HCT116 (cell line): ENCODE results near the gene NHSL2. TPM values are rescaled to one million over a fixed set of nuclear protein-coding genes. Genes with fewer than 3 reads are reported as not detected.

Experiments used
- ATAC-seq: fragments of 200-7000 bp; cut with Tn5 transposase; 2 replicates; pipeline ENCODE4 v1.9.1; 2020; ENCODE audit warnings: mild to moderate bottlenecking, moderate library complexity
- BruUV-seq: library from RNA; stranded (reverse); fragments of 400-500 nt; replicated peaks from 2 replicates; lab custom pipeline; 2021; lab: Mats Ljungman, UMichigan
- CTCF ChIA-PET: fragments of 300-600 bp; sonication (Branson Sonifier 250); formaldehyde crosslinking; loops from one replicate; lab custom pipeline; 2021; ENCODE audit warnings: antibody characterized with exemption; lab: Charles Lee
- POLR2A ChIA-PET: fragments of 300-600, 350-600 bp; sonication (Branson Sonifier 250); formaldehyde crosslinking; loops from one replicate; lab custom pipeline; 2021; ENCODE audit warnings: antibody characterized with exemption; lab: Charles Lee
- RAD21 ChIA-PET, 2 experiments: fragments of 300-600 bp; sonication (Branson Sonifier 250); formaldehyde crosslinking; loops; one replicate each; lab custom pipeline; 2023; ENCODE audit warnings: low total read pairs in 2 of 2; ENCODE audit not compliant: uncharacterized antibody in 2 of 2, unreplicated experiment in 2 of 2, low non-redundant PET in 1 of 2; lab: Charles Lee
- DNase-seq: peaks from one replicate; pipeline ENCODE4 v3.0.0-alpha.2; 2010; ENCODE audit warnings: low read depth, low spot score
- H2AFZ ChIP-seq: fragments of 200-600 bp; shearing (Covaris generic), sonication (generic); 2 replicates; pipeline ENCODE4 v1.6.1; 2017; ENCODE audit warnings: low read depth, mixed run types, mixed read lengths, antibody characterized with exemption, low read length; ENCODE audit not compliant: poor library complexity, severe bottlenecking
- H3K27ac ChIP-seq: 2 replicates; pipeline ENCODE4 v1.5.1; 2012; ENCODE audit warnings: low read depth, low read length
- H3K27me3 ChIP-seq: fragments of 200-600 bp; sonication (generic); 2 replicates; pipeline ENCODE4 v1.6.1; 2016; ENCODE audit warnings: mixed run types, low read length, mixed read lengths; ENCODE audit not compliant: insufficient read depth
- H3K36me3 ChIP-seq, 2 experiments: fragments of 200-500 bp in 1 of 2; fragments of 200-600 bp in 1 of 2; sonication (Bioruptor generic) in 1 of 2; sonication (generic) in 1 of 2; 2 replicates each; pipeline versions ENCODE4 v1.5.1 to v1.6.1; 2014 to 2016; ENCODE audit warnings: low read length in 2 of 2, inconsistent platforms in 1 of 2, mixed read lengths in 1 of 2, mixed run types in 1 of 2; ENCODE audit not compliant: insufficient read depth in 2 of 2, control insufficient read depth in 1 of 2
- H3K4me1 ChIP-seq, 2 experiments: fragments of 200-600 bp in 1 of 2; sonication (generic) in 1 of 2; 2 replicates each; pipeline versions ENCODE4 v1.5.1 to v1.6.1; 2012 to 2017; ENCODE audit warnings: low read length in 2 of 2, inconsistent platforms in 1 of 2, mild to moderate bottlenecking in 1 of 2, mixed read lengths in 1 of 2, mixed run types in 1 of 2, moderate library complexity in 1 of 2; ENCODE audit not compliant: insufficient read depth in 2 of 2, control insufficient read depth in 1 of 2
- H3K4me2 ChIP-seq: fragments of 200-600 bp; sonication (generic); 2 replicates; pipeline ENCODE4 v1.6.1; 2017; ENCODE audit warnings: mixed run types, low read length, mixed read lengths
- H3K4me3 ChIP-seq, 2 experiments: fragments of 200-600 bp in 1 of 2; sonication (generic) in 1 of 2; replicated peaks in 1 of 2; 2 replicates each; pipeline ENCODE4 v1.5.1; 2011 to 2016; ENCODE audit warnings: low read length in 2 of 2, control low read depth in 1 of 2, low read depth in 1 of 2, mild to moderate bottlenecking in 1 of 2, mixed read lengths in 1 of 2, mixed run types in 1 of 2
- H3K79me2 ChIP-seq: fragments of 200-600 bp; sonication (generic); 2 replicates; pipeline ENCODE4 v1.6.1; 2017; ENCODE audit warnings: mild to moderate bottlenecking, mixed run types, low read length, moderate library complexity, mixed read lengths; ENCODE audit not compliant: insufficient read depth
- H3K9ac ChIP-seq: fragments of 200-600 bp; sonication (generic); 2 replicates; pipeline ENCODE4 v1.6.1; 2016; ENCODE audit warnings: low read length, mixed read lengths
- H3K9me2 ChIP-seq: fragments of 200-600 bp; sonication (generic), shearing (Covaris generic); 2 replicates; pipeline ENCODE4 v1.6.1; 2017; ENCODE audit warnings: mixed run types, mild to moderate bottlenecking, moderate library complexity; ENCODE audit not compliant: insufficient read depth
- H3K9me3 ChIP-seq, 2 experiments: fragments of 200-500 bp in 1 of 2; fragments of 200-600 bp in 1 of 2; sonication (Bioruptor generic) in 1 of 2; sonication (generic) in 1 of 2; 2 replicates each; pipeline ENCODE4 v1.6.1; 2014 to 2017; ENCODE audit warnings: low read length in 2 of 2, mixed read lengths in 2 of 2, inconsistent platforms in 1 of 2, low read depth in 1 of 2, mild to moderate bottlenecking in 1 of 2, mixed run types in 1 of 2, moderate library complexity in 1 of 2; ENCODE audit not compliant: control insufficient read depth in 1 of 2, insufficient read depth in 1 of 2
- H4K20me1 ChIP-seq: fragments of 200-600 bp; sonication (generic), shearing (Covaris generic); 2 replicates; pipeline ENCODE4 v1.6.1; 2017; ENCODE audit warnings: mixed run types, mild to moderate bottlenecking, moderate library complexity; ENCODE audit not compliant: insufficient read depth
- ATF3 ChIP-seq: IDR thresholded peaks from 2 replicates; pipeline ENCODE4 v1.6.1; 2012
- CBX3 ChIP-seq: IDR thresholded peaks from 2 replicates; pipeline ENCODE4 v1.6.1; 2012; ENCODE audit warnings: low read depth
- CEBPB ChIP-seq: IDR thresholded peaks from 2 replicates; pipeline ENCODE4 v1.6.1; 2012; ENCODE audit warnings: low read depth
- EGR1 ChIP-seq: IDR thresholded peaks from 2 replicates; pipeline ENCODE4 v1.6.1; 2012; ENCODE audit warnings: low read depth
- EZH2phosphoT487 ChIP-seq: fragments of 200-600 bp; IDR thresholded peaks from 2 replicates; pipeline ENCODE4 v1.6.1; 2018; ENCODE audit warnings: antibody characterized with exemption, borderline replicate concordance
- FOSL1 ChIP-seq: IDR thresholded peaks from 2 replicates; pipeline ENCODE4 v1.6.1; 2012; ENCODE audit warnings: low read depth
- JUND ChIP-seq: IDR thresholded peaks from 2 replicates; pipeline ENCODE4 v1.6.1; 2012
- POLR2A ChIP-seq: IDR thresholded peaks from 2 replicates; pipeline ENCODE4 v1.7.0; 2011; ENCODE audit warnings: borderline replicate concordance; ENCODE audit not compliant: insufficient read depth, insufficient read length; ENCODE audit errors: extremely low read depth
- RAD21 ChIP-seq: IDR thresholded peaks from 2 replicates; pipeline ENCODE4 v1.6.1; 2012; ENCODE audit warnings: low read depth, mild to moderate bottlenecking
- SP1 ChIP-seq: IDR thresholded peaks from 2 replicates; pipeline ENCODE4 v1.6.1; 2012; ENCODE audit warnings: low read depth
- TCF7L2 ChIP-seq: IDR thresholded peaks from 2 replicates; pipeline ENCODE4 v1.7.0; 2011; ENCODE audit warnings: borderline replicate concordance, inconsistent platforms; ENCODE audit not compliant: insufficient read depth, insufficient read length; ENCODE audit errors: extremely low read depth
- YY1 ChIP-seq: IDR thresholded peaks from 2 replicates; pipeline ENCODE4 v1.6.1; 2011; ENCODE audit warnings: low read length, low read depth, moderate library complexity, mild to moderate bottlenecking; ENCODE audit not compliant: insufficient replicate concordance; ENCODE audit errors: extremely low read depth
- ZFX ChIP-seq: fragments of 450-650 bp; IDR thresholded peaks from 2 replicates; pipeline ENCODE4 v1.6.1; 2017
- ZNF274 ChIP-seq: fragments of 200-500 bp; sonication (Bioruptor generic); IDR thresholded peaks from 2 replicates; pipeline ENCODE4 v1.6.1; 2014; ENCODE audit warnings: mild to moderate bottlenecking, low read depth, low read length, inconsistent platforms
- intact Hi-C: fragments of 100-400 bp; cut with micrococcal nuclease; formaldehyde crosslinking; loops from 2 replicates; pipeline ENCODE4 v1.10.0; 2022
- total RNA-seq: library from RNA; stranded (reverse); gene quantifications from one replicate; pipeline ENCODE4 v1.2.1, GENCODE V29; 2021; ENCODE audit not compliant: unreplicated experiment
- TF ChIP-seq, protein P1 (sequence below): IDR thresholded peaks from 2 replicates; pipeline ENCODE4 v1.6.1; 2011; ENCODE audit warnings: mild to moderate bottlenecking, low read length, moderate library complexity; ENCODE audit not compliant: insufficient replicate concordance; ENCODE audit errors: extremely low read depth
- TF ChIP-seq, protein P2 (sequence below): IDR thresholded peaks from 2 replicates; pipeline ENCODE4 v1.6.1; 2012
- TF ChIP-seq, protein P3 (sequence below): IDR thresholded peaks from 2 replicates; pipeline ENCODE4 v1.6.1; 2012; ENCODE audit warnings: low read depth

NHSL2 gene
- total RNA-seq, 1 experiment from 2014 or later: 0.22 TPM

DNA sequence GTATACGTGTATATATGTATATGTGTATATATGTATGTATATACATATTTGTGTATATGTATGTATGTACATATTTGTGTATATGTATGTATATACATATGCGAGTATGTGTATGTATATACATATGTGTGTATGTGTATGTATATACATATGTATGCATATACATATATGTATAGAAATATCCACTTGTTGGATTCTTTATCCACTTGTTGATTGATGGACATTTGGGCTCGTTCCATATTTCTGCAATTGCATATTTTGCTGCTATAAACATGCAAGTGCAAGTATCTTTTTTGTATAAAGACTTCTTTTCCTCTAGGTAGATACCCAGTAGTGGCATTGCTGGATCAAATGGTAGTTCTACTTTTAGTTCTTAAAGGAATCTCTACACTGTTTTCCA lies 25.5 kb upstream of the NHSL2 start:
- H4K20me1 ChIP-seq: no peaks in the 10 kb centered on the region
- no peaks in the 10 kb centered on the region for H3K9me2 ChIP-seq
- no peak overlapping the region for H3K9ac ChIP-seq
- ATAC-seq (no peak), DNase-seq (no peak)
- H3K27me3 ChIP-seq: peaks cover 5% of the 10 kb centered on the region; the same call in 1 of the 2 replicates
- intact Hi-C loops: no loop called here
- RAD21 ChIA-PET: no interaction called here
- H3K27ac ChIP-seq: no peak overlapping the region
- H3K4me2 ChIP-seq: no peak overlapping the region
- no TSS peak for BruUV-seq
- no peaks in the 10 kb centered on the region for H3K79me2 ChIP-seq
- TF ChIP-seq, protein P1, sequence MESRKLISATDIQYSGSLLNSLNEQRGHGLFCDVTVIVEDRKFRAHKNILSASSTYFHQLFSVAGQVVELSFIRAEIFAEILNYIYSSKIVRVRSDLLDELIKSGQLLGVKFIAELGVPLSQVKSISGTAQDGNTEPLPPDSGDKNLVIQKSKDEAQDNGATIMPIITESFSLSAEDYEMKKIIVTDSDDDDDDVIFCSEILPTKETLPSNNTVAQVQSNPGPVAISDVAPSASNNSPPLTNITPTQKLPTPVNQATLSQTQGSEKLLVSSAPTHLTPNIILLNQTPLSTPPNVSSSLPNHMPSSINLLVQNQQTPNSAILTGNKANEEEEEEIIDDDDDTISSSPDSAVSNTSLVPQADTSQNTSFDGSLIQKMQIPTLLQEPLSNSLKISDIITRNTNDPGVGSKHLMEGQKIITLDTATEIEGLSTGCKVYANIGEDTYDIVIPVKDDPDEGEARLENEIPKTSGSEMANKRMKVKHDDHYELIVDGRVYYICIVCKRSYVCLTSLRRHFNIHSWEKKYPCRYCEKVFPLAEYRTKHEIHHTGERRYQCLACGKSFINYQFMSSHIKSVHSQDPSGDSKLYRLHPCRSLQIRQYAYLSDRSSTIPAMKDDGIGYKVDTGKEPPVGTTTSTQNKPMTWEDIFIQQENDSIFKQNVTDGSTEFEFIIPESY: no peak
- TF ChIP-seq ATF3: no peak
- TF ChIP-seq, protein P2, sequence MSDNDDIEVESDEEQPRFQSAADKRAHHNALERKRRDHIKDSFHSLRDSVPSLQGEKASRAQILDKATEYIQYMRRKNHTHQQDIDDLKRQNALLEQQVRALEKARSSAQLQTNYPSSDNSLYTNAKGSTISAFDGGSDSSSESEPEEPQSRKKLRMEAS: no peak
- no peak for TF ChIP-seq SP1
- TF ChIP-seq FOSL1: no peak
- TF ChIP-seq, protein P3, sequence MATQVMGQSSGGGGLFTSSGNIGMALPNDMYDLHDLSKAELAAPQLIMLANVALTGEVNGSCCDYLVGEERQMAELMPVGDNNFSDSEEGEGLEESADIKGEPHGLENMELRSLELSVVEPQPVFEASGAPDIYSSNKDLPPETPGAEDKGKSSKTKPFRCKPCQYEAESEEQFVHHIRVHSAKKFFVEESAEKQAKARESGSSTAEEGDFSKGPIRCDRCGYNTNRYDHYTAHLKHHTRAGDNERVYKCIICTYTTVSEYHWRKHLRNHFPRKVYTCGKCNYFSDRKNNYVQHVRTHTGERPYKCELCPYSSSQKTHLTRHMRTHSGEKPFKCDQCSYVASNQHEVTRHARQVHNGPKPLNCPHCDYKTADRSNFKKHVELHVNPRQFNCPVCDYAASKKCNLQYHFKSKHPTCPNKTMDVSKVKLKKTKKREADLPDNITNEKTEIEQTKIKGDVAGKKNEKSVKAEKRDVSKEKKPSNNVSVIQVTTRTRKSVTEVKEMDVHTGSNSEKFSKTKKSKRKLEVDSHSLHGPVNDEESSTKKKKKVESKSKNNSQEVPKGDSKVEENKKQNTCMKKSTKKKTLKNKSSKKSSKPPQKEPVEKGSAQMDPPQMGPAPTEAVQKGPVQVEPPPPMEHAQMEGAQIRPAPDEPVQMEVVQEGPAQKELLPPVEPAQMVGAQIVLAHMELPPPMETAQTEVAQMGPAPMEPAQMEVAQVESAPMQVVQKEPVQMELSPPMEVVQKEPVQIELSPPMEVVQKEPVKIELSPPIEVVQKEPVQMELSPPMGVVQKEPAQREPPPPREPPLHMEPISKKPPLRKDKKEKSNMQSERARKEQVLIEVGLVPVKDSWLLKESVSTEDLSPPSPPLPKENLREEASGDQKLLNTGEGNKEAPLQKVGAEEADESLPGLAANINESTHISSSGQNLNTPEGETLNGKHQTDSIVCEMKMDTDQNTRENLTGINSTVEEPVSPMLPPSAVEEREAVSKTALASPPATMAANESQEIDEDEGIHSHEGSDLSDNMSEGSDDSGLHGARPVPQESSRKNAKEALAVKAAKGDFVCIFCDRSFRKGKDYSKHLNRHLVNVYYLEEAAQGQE: no peak
- no peak for TF ChIP-seq EGR1
- TF ChIP-seq EZH2phosphoT487: no peak
- TF ChIP-seq JUND: no peak
- TF ChIP-seq RAD21: no peak
- no peak for TF ChIP-seq ZNF274
- TF ChIP-seq TCF7L2: no peak
- no peak for TF ChIP-seq CBX3
- TF ChIP-seq ZFX: no peak
- no peak for TF ChIP-seq POLR2A
- no peak for TF ChIP-seq CEBPB
- no peak for TF ChIP-seq YY1
- TF ChIP-seq, all 23 proteins: peak for 0
- H2AFZ ChIP-seq: no peak overlapping the region
- no peaks in the 10 kb centered on the region for H3K36me3 ChIP-seq
- H3K4me3 ChIP-seq: no peak overlapping the region
- ChIA-PET POLR2A (no interaction called here), CTCF (no interaction called here)
- H3K9me3 ChIP-seq: no peaks in the 10 kb centered on the region
- H3K4me1 ChIP-seq: no peaks in the 10 kb centered on the region
